T-helper 9 cell (primary cell): Measurements from ENCODE around the gene LRPPRC.
"Not testable (repeated sequence)": the region's sequence is repeated elsewhere in the genome, so short reads cannot be mapped to it uniquely, and the experiment has no call there.

Source experiments
- DNase-seq: peaks from one replicate; pipeline ENCODE4 v3.0.0-alpha.2; 2020
- total RNA-seq, 2 donors: gene quantifications; one replicate each; lab custom pipeline; 2026; lab: John Stamatoyannopoulos, UW

The LRPPRC gene
- total RNA-seq = 147 to 238 reads per million in 2 donors

- peak; percentile 84 for DNase-seq
Observed at GRCh38 chr2:43995733-43996533, at the start of gene LRPPRC. Gene LRPPRC (minus strand): TSS chr2:43995989. CDS start chr2:43995947, 42 bp downstream.

- DNase-seq = no peak
Observed at GRCh38 chr2:44045061-44045460, 49.3 kb upstream of the LRPPRC start.

- peak; percentile 58 for DNase-seq
Observed at GRCh38 chr2:44044281-44044720, 48.5 kb upstream of the LRPPRC start.

GRCh38 chr2:44040365-44040764 is 44.6 kb upstream of the LRPPRC start:
- DNase-seq = no peak

GRCh38 chr2:44038277-44038676 is 42.5 kb upstream of the LRPPRC start:
- no peak for DNase-seq

- DNase-seq = no peak
Observed at GRCh38 chr2:44037221-44037620, 41.4 kb upstream of the LRPPRC start.

- DNase-seq = no peak
Observed at GRCh38 chr2:44033947-44034346, 38.2 kb upstream of the LRPPRC start.

- DNase-seq = not testable (repeated sequence)
Observed at GRCh38 chr2:44027076-44027475, 31.3 kb upstream of the LRPPRC start.

GRCh38 chr2:44016282-44016681 is 20.5 kb upstream of the LRPPRC start:
- no peak for DNase-seq

- DNase-seq = no peak
Observed at GRCh38 chr2:44015239-44015638, 19.4 kb upstream of the LRPPRC start.

- not testable (repeated sequence) for DNase-seq
Observed at GRCh38 chr2:44013205-44013604, 17.4 kb upstream of the LRPPRC start.

GRCh38 chr2:44010266-44010665 is 14.5 kb upstream of the LRPPRC start:
- no peak for DNase-seq

- DNase-seq = no peak
Observed at GRCh38 chr2:44009136-44009735, 13.4 kb upstream of the LRPPRC start.

- DNase-seq = no peak
Observed at GRCh38 chr2:44005846-44006245, 10.1 kb upstream of the LRPPRC start.

- no peak for DNase-seq
Observed at GRCh38 chr2:44004735-44005602, 9.2 kb upstream of the LRPPRC start.

GRCh38 chr2:44001716-44002115 is 5.9 kb upstream of the LRPPRC start:
- no peak for DNase-seq

GRCh38 chr2:43998263-43998662 is 2.5 kb upstream of the LRPPRC start:
- DNase-seq = no peak

GRCh38 chr2:43993437-43993836 is 2.4 kb downstream of the LRPPRC start:
- DNase-seq = no peak

GRCh38 chr2:43989545-43989944 is 6.2 kb downstream of the LRPPRC start:
- no peak for DNase-seq

- no peak for DNase-seq
Observed at GRCh38 chr2:43986600-43986999, 9.2 kb downstream of the LRPPRC start.

- DNase-seq = no peak
Observed at GRCh38 chr2:43985359-43985758, 10.4 kb downstream of the LRPPRC start.

- no peak for DNase-seq
Observed at GRCh38 chr2:43984533-43984932, 11.3 kb downstream of the LRPPRC start.

- no peak for DNase-seq
Observed at GRCh38 chr2:43980902-43981301, 14.9 kb downstream of the LRPPRC start.
